Measurements from ENCODE around the gene TBC1D5. TPM values are rescaled to one million over a fixed set of nuclear protein-coding genes. Genes with fewer than 3 reads are reported as not detected.

TBC1D5 gene
- total RNA-seq, 1 donor: 145 TPM

DNA sequence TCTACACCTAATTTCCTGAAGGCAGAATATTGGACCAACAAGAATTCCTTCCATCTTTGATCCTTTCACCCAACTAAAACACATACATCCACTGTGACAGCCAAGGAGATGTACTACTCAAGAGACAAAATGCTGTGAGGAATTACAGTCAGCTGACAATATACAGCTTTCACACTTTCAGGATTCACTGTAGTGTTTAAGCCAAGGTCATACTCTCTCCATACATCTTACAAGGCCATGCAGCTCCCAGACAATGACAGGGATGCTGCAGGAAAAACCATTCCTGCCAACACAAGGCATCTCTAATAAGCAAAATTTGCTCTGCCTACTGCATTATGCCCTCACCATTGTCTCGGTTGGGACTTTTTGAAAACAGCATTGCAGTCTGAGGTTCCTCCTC is 170.7 kb downstream of the TBC1D5 start:
- no peak for DNase-seq (ENCODE audit: low read depth)
- TF ChIP-seq, protein P1, sequence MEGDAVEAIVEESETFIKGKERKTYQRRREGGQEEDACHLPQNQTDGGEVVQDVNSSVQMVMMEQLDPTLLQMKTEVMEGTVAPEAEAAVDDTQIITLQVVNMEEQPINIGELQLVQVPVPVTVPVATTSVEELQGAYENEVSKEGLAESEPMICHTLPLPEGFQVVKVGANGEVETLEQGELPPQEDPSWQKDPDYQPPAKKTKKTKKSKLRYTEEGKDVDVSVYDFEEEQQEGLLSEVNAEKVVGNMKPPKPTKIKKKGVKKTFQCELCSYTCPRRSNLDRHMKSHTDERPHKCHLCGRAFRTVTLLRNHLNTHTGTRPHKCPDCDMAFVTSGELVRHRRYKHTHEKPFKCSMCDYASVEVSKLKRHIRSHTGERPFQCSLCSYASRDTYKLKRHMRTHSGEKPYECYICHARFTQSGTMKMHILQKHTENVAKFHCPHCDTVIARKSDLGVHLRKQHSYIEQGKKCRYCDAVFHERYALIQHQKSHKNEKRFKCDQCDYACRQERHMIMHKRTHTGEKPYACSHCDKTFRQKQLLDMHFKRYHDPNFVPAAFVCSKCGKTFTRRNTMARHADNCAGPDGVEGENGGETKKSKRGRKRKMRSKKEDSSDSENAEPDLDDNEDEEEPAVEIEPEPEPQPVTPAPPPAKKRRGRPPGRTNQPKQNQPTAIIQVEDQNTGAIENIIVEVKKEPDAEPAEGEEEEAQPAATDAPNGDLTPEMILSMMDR (IDR thresholded peaks at IDR 0.05; ENCODE audit: insufficient read depth, low read length): no peak
- H3K4me3 ChIP-seq (ENCODE audit: low read depth, low read length): no peak overlapping the region

DNA sequence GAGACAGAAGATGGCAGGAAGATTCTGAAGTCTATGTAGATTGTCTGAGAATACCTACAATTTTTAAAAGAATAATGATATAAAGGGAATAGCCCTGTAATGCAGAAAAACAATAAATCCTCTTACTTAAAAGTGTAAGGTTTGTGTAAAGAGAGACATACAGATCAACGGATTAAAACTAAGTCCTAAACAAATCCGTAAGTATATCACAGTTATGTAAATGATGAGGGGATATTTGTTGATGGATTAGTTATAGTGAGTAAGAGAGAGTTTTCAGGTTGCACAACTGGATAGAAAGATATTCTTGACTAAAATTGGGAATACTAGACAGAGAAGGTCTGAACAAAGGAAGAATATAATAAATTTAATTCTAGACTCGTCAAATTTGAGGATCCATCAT is 179.6 kb downstream of the TBC1D5 start:
- TF ChIP-seq, protein P1 (IDR thresholded peaks at IDR 0.05; ENCODE audit: insufficient read depth, low read length): no peak

DNA sequence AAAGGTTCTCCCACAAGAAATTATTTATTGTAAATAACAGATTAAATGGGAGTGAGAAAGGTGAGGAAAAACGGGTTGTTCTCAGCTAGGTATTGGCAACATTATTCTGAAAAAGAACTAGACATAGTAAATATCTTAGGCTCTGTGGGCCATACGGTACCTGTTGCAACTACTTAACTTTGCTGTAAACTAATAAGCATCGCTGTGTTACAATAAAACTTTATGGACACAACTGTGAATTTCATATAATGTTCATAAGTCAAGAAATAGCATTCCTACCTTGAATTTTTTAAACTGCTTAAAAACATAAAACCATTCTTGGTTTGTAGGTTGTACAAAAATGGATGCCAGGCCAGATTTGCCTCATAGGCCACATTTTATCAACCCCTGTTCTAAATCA is 183.9 kb downstream of the TBC1D5 start:
- TF ChIP-seq, protein P1 (IDR thresholded peaks at IDR 0.05; ENCODE audit: insufficient read depth, low read length): no peak
- no peak for DNase-seq (ENCODE audit: low read depth)
- no peak overlapping the region for H3K4me3 ChIP-seq (ENCODE audit: low read depth, low read length)

More for the DNA sequence above, 179.6 kb downstream of the TBC1D5 start:
- H3K4me3 ChIP-seq (ENCODE audit: low read depth, low read length): no peak overlapping the region
- DNase-seq (ENCODE audit: low read depth): no peak

DNA sequence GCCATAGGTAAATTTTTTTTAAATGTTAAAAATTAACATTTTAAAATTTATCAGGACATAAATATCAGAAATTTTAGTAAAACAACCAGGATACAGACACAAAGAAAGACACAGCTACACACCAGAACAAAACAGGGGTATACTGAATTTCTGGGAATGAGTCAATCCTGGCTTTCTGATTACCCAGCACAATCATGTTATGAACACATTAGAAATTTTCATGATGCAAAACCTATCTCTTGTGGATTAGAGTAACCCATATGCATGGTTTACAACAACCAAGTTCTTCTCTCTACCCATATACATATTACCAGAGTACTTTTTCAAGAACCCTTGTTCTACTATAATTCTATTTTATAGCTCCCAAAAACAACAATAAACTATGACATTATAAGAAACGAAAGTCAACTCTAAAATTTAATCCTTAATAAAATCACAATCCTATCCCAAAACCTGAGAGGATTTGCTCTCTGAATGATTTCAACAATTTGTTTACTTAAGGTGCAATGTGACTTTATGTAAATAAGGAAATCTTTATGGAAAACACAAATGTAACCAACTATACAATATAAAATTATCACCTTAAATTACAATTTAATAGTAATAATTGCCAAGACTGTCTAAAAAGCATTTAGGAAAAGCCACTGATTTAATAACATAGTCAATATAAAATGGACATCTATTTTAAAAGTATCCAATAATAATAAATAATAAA is 184.5 kb downstream of the TBC1D5 start:
- TF ChIP-seq, protein P1 (IDR thresholded peaks at IDR 0.05; ENCODE audit: insufficient read depth, low read length): no peak

DNA sequence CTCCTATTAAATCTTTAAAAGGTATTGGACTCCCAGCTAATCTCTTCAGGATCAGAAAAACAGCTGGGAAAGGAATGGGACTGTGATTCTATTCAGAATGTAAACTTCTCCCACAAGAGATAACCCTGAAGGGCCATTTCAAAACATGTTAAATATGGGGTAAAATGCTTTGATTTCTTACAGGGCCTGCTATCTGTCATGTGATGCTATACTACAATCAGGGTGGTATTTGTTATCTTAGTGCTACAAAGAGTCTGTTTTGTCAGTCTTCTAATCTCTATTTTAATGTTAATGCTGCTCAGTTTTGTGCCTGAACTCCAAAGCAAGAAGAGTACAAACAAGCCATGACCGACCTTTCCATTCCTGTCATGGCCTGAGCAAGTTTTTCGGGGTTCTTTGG is 186.9 kb downstream of the TBC1D5 start:
- H3K4me3 ChIP-seq (ENCODE audit: low read depth, low read length): no peak overlapping the region
- TF ChIP-seq, protein P1 (IDR thresholded peaks at IDR 0.05; ENCODE audit: insufficient read depth, low read length): no peak
- DNase-seq (ENCODE audit: low read depth): no peak

More for the DNA sequence above, 184.5 kb downstream of the TBC1D5 start:
- no peak for DNase-seq (ENCODE audit: low read depth)
- no peak overlapping the region for H3K4me3 ChIP-seq (ENCODE audit: low read depth, low read length)

DNA sequence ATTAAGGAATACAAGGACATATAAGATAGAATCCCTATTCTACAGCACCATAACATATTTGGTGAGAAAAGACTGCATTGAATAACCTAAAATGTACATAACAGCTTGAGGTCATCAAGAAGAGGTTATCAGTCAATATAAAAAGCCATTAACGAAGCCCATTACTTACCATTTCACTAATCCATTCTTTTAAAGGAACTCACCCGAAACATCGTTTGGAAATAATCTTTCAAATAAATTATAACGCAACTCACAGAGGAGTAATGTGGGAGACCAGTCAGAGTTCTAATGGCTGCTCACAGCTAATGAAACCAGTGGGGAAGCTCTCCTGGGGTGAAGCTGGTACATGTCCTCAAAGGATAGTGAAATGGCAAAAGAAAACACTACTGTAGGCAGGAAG is 188.4 kb downstream of the TBC1D5 start:
- no peak overlapping the region for H3K4me3 ChIP-seq (ENCODE audit: low read depth, low read length)
- no peak for DNase-seq (ENCODE audit: low read depth)
- TF ChIP-seq, protein P1 (IDR thresholded peaks at IDR 0.05; ENCODE audit: insufficient read depth, low read length): no peak

DNA sequence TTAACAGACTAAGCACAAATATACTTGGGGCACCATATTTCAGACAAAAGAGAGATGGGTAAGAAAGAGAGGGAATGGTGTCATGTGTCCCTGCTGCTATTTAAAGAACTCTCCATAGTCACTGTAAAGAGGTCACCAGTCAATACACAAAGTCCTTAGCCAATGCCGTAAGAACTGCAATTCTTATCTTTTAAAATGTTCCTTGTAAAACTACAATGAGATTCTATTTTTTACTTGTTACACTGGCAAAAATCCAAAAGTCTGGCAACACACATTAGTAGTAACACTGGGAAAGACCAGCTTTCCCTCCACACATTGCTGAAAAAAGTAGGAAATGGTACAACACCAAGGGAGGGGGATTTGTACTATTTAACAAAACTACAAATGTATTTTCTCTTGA is 189.4 kb downstream of the TBC1D5 start:
- TF ChIP-seq, protein P1 (IDR thresholded peaks at IDR 0.05; ENCODE audit: insufficient read depth, low read length): no peak
- DNase-seq (ENCODE audit: low read depth): peak; percentile 46
- no peak overlapping the region for H3K4me3 ChIP-seq (ENCODE audit: low read depth, low read length)
